ENCODE measurements around the gene FGD4. TPM values are rescaled to one million over a fixed set of nuclear protein-coding genes. Genes with fewer than 3 reads are reported as not detected.

FGD4 gene
- total and polyA plus RNA-seq, 2 of the 4 experiments (the other 2 are of a cell fraction): 2.1 to 8.8 TPM

DNA sequence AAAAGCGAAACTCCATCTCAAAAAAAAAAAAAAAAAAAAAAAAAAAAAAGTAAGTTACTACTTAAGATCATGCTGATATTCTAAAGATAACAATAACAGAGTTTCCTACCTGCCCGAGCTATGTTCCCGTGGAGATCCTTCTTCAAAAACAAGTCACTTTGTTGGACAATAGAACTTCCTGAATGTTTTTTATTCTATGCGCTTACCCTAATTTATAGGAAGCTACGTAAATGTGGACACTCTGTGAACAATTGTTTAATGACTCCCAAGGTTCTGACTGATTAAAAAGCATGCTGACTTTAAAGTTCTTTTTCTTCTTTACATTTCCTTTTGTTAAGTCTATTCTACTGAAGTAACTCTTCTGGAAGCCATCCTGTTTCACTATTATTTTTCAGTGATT is 52.5 kb downstream of the FGD4 start:
- Histone ChIP-seq H3K9me1 (ENCODE audit: insufficient read depth, low read length) (no peaks in the 10 kb centered on the region), H3K18ac (ENCODE audit: low read depth, low read length) (no peak overlapping the region), H3K4me3 (ENCODE audit: insufficient read depth, low read depth, low read length) (no peak overlapping the region), H2AK5ac (ENCODE audit: low read depth, low read length) (no peak overlapping the region), H4K91ac (ENCODE audit: insufficient read depth, low read depth, low read length) (no peak overlapping the region), H3K14ac (replicated peaks; ENCODE audit: low read depth, low read length) (no peak overlapping the region), H3K23ac (ENCODE audit: low read depth, low read length) (no peak overlapping the region), H3K4me2 (ENCODE audit: low read depth, low read length) (no peak overlapping the region), H3K4ac (ENCODE audit: low read depth, low read length) (no peak overlapping the region), H3K27me3 (ENCODE audit: control insufficient read depth, insufficient read depth, low read length) (no peaks in the 10 kb centered on the region), H2AK9ac (replicated peaks; ENCODE audit: low read depth, low read length, poor library complexity) (no peak overlapping the region), H3K4me1 (ENCODE audit: control insufficient read depth, insufficient read depth, low read length) (peaks cover 4% of the 10 kb centered on the region; the same call in 1 of the 2 replicates), H4K20me1 (ENCODE audit: insufficient read depth, low read length) (no peaks in the 10 kb centered on the region), H3K9me3 (ENCODE audit: control insufficient read depth, insufficient read depth, low read length) (no peaks in the 10 kb centered on the region), H3K56ac (ENCODE audit: extremely low read depth, insufficient read depth, low read length) (no peak overlapping the region), H4K8ac (ENCODE audit: low read depth in 2 of 2, low read length in 2 of 2) (no peak overlapping the region), H2BK15ac (ENCODE audit: low read depth, low read length) (no peak overlapping the region), H4K5ac (ENCODE audit: low read depth, low read length) (no peak overlapping the region), H2BK120ac (ENCODE audit: low read depth, low read length) (no peak overlapping the region), H2AFZ (replicated peaks; ENCODE audit: low read length, poor library complexity) (no peak overlapping the region), H3K9ac (ENCODE audit: low read depth, low read length) (no peak overlapping the region), H3K79me1 (ENCODE audit: low read depth in 1 of 2, low read length in 2 of 2) (no peaks in the 10 kb centered on the region), H3K27ac (ENCODE audit: insufficient read depth, low read length) (no peak overlapping the region), H2BK20ac (ENCODE audit: low read depth, low read length) (no peak overlapping the region), H3K36me3 (ENCODE audit: control insufficient read depth, insufficient read depth, low read length) (no peaks in the 10 kb centered on the region), H2BK5ac (ENCODE audit: low read depth, low read length, poor library complexity, severe bottlenecking) (no peak overlapping the region)
- POLR2A ChIA-PET (ENCODE audit: unreplicated experiment): no interaction called here
- CTCF ChIA-PET: no interaction called here
- no TSS peak for BruUV-seq (replicated peaks)
- no peak for DNase-seq
- in situ Hi-C loops (cut with MboI; ENCODE audit: low sequenced_read_pairs): loop anchor here (25.0 kb wide), 1 partner anchor 1560 kb away; the partner anchor contains the start of gene ALG10
- 100% methylated on average over 1 of the region's 5 CpGs; no CpG with 5 or more reads in 1 of the 2 experiments for WGBS, 2 experiments (ENCODE audit: extremely low coverage in 2 of 2, insufficient read length in 1 of 2)
- intact Hi-C loops (cut with micrococcal nuclease): loop anchor here (10.0 kb wide), 1 partner anchor 797 kb away; the partner anchor contains the start of gene ETFBKMT
- no peak for ATAC-seq (ENCODE audit: low read depth)
- TF ChIP-seq POLR2A (IDR thresholded peaks at IDR 0.05; ENCODE audit: low read depth, low read length): no peak
- TF ChIP-seq, protein P1, sequence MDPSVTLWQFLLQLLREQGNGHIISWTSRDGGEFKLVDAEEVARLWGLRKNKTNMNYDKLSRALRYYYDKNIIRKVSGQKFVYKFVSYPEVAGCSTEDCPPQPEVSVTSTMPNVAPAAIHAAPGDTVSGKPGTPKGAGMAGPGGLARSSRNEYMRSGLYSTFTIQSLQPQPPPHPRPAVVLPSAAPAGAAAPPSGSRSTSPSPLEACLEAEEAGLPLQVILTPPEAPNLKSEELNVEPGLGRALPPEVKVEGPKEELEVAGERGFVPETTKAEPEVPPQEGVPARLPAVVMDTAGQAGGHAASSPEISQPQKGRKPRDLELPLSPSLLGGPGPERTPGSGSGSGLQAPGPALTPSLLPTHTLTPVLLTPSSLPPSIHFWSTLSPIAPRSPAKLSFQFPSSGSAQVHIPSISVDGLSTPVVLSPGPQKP (IDR thresholded peaks at IDR 0.05; ENCODE audit: borderline replicate concordance, low read depth, low read length): no peak
- no peak for TF ChIP-seq MXI1 (IDR thresholded peaks at IDR 0.05; ENCODE audit: borderline replicate concordance, low read depth, low read length)
- TF ChIP-seq BHLHE40 (IDR thresholded peaks at IDR 0.05; ENCODE audit: low read depth, low read length): no peak
- TF ChIP-seq MAZ (IDR thresholded peaks at IDR 0.05; ENCODE audit: borderline replicate concordance, low read depth, low read length): no peak
- TF ChIP-seq, protein P2, sequence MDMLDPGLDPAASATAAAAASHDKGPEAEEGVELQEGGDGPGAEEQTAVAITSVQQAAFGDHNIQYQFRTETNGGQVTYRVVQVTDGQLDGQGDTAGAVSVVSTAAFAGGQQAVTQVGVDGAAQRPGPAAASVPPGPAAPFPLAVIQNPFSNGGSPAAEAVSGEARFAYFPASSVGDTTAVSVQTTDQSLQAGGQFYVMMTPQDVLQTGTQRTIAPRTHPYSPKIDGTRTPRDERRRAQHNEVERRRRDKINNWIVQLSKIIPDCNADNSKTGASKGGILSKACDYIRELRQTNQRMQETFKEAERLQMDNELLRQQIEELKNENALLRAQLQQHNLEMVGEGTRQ (IDR thresholded peaks at IDR 0.05; ENCODE audit: low read depth, low read length): no peak
- dilution Hi-C loops (cut with HindIII; ENCODE audit: low sequenced_read_pairs, unreplicated experiment): no loop called here

Measured in IMR-90 (cell line).